Stimulated activated CD4-positive, alpha-beta T cell treated with anti-CD3 and anti-CD28 coated beads, Interleukin-12 subunit alpha, Interleukin-12 subunit beta, amount 100 ng/mL, for 48 hours (primary cell): ENCODE data around the gene TERB2.
"Not testable (repeated sequence)": the region's sequence is repeated elsewhere in the genome, so short reads cannot be mapped to it uniquely, and the experiment has no call there.

ENCODE experiments used
- DNase-seq, 3 donors: peaks; one replicate each; pipeline ENCODE4 v3.0.0-alpha.2; 2020; ENCODE audit warnings: low read depth in 2 of 3, low spot score in 1 of 3

The TERB2 gene, protein sequence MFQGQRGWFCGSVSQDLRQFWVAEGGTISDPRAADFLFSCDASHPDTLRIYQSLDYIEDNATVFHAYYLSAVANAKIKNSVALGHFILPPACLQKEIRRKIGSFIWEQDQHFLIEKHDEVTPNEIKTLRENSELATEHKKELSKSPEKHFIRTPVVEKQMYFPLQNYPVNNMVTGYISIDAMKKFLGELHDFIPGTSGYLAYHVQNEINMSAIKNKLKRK

DNA sequence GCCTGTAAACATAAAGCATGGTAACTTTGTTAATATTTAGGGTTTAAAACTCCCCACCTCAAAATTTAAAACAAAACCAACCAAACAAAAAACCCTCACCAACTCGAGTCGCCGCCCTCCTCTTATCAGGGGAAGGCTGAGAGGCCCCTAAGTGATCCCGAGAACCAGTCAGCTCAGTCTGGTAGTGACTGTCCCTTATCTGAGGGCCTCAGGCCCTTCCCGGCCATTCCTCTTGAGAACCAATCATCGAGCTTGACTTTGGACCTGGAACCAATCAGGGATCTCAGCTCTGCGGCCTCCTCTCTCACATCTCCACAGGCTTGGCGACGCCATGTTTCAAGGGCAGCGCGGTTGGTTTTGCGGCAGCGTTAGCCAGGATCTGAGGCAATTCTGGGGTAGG is at the start of gene TERB2:
Gene TERB2, plus strand, starts transcription at position 300 of the 400 bp plus-strand sequence. Its CDS starts 32 bp downstream, at position 332.
- no peak for DNase-seq

DNA sequence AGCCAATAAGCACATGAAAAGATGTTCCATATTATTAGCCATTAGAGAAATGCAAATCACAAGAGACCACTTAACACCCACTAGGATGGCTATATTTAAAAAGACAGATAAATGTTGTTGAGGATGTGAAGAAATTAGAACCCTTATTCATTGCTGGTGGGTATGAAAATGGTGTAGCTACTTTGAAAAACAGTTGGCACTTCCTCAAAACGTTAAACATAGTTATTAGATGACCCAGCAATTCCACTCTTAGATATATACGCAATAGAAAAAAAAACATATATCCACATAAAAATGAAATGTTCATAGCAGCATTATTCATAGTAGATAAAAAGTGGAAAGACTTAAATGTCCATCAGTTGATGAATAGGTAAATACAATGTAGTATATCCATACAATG is 47.1 kb upstream of the TERB2 start:
- DNase-seq: no peak

DNA sequence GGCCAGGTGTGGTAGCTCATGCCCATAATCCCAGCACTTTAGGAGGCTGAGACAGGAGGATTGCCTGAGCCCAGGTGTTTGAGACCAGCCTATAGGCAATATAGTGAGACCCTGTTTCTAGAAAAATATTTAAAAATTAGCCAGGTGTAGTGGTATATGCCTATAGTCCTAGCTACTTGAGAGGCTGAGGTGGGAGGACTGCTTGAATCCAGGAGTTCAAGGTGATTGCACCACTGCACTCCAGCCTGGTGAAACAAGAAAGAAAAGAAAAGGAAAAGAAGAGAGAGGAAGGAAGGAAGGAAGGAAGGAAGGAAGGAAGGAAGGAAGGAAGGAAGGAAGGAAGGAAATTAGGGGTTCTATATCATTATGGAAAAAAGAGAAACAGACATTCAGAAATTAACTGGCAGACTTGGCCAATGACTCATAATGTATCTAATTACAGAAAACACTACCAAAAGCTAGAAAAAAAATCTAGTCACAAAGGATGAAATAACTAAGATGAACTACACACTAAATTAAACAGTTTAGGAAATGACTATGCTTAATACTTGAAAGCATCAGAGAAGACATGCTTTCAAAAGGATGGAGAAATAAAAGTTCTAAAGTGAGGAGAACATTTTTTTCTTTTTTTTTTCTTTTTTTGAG is 45.4 kb upstream of the TERB2 start:
- DNase-seq: no peak

DNA sequence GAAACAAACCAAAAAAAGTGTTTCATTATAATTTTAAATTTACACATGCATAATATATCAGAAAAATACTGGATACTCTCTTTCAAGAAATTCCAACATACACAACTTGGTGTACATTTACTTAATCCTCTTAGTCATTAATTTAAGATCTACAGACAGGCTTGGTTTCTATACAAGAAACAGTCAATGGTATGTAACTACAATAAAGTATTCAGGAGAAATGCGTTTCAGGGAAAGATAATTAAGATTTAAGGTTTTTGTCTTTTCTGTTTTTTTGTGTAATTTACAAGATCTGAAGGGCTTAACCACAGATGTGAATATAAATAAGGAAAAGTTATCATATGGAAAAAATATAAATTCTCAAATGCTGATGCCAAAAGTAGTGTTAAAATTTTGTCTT is 44.3 kb upstream of the TERB2 start:
- not testable (repeated sequence) for DNase-seq

DNA sequence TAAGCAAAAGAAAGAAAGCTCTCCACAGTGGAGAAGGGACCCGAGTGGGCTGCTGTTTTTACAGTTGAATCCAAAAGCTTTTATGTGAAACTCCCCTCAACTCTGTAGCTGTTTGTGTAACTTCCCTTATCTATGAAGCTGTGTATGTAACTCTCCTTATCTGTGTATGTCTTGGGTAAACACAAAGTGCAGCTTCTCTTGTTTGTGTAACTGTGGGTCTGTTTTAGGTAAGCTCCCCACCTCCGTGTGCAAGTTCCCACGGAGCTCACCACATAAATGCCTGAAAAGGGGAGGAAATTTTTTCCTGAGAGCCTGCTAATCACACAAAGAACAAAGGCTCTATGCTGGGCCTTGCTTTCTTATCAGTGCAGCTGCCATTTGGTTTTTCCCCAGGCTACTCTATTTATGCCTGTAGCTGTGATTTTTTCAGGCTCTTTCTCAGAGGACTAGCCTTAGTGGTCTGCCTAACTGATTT is 43.5 kb upstream of the TERB2 start:
- DNase-seq: not testable (repeated sequence)

DNA sequence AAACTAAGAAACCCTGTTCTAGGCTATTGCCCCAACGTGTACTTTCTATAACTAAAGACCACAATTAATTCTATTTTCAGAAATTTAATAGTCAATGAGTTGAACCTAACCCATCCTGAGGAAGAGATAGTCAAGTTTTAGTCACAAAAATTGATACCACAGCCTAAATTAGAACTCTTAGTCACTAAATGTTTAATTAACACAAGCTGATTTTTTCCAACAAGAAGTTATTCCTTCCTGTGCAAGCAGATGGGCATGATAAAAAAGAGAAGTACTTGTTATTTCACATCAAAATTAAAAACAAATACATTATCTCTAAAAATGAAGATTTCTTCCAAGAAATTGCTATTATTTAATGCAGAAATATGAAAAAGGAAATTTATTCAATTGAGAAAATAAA is 38.4 kb upstream of the TERB2 start:
- no peak for DNase-seq

DNA sequence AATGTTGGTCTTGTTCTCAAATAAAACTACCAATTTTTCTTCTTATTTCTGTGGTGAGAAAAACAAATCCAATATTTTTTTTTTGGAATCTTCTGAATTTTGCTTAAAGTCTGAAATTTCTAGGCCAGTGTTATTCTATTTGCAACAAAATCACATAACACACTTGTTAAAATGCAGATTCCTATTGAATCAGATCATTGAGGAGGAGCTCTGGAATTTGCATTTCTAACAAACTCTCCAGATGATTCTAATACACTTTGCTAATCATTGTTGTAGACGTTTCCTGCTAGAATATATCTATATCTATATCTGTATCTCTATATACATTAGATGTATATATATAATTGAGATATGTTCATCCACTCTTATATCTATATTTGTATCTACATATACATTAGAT is 27.8 kb upstream of the TERB2 start:
- not testable (repeated sequence) for DNase-seq

DNA sequence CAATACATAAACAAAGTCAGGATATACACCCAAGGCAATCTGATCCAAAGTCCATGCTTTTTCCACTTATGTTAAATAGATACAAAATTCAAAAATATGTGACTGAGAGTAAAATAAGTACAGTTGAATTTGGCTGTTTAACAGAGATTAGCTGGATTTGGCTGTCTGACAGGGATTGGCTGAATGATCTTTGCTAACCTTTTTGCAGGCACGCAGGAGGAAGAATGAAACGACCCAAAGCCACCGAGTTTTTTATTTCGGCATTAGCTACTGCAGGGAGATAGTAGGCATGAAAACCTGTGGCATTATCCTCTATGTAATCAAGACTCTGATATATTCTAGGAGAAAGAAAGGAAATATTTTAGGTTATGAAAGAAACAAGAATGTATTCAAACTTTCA is 26.2 kb upstream of the TERB2 start:
- DNase-seq: not testable (repeated sequence)

DNA sequence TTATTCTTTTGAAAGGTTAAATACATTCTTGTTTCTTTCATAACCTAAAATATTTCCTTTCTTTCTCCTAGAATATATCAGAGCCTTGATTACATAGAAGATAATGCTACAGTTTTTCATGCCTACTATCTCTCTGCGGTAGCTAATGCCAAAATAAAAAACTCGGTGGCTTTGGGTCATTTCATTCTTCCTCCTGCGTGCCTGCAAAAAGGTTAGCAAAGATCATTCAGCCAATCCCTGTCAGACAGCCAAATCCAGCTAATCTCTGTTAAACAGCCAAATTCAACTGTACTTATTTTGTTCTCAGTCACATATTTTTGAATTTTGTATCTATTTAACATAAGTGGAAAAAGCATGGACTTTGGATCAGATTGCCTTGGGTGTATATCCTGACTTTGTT is 1.8 kb downstream of the TERB2 start:
- DNase-seq: not testable (repeated sequence)

DNA sequence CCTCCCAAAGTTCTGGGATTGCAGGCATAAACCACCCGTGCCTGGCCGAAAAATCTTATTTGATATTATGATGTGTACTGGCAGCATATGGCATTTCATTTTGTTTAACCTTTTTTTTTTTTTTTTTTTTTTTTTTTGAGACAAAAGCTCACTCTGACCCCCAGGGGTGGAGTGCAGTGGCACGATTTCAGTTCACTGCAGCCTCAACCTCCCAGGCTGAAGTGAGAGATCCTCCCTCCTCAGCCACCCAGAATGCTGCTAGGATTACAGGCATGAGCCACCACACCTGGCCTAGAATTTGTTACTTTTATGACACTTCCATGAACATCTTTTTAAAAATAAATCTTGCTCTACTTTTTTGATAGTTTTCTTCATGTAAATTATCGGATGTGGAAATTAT is 12.0 kb downstream of the TERB2 start:
- DNase-seq: no peak

DNA sequence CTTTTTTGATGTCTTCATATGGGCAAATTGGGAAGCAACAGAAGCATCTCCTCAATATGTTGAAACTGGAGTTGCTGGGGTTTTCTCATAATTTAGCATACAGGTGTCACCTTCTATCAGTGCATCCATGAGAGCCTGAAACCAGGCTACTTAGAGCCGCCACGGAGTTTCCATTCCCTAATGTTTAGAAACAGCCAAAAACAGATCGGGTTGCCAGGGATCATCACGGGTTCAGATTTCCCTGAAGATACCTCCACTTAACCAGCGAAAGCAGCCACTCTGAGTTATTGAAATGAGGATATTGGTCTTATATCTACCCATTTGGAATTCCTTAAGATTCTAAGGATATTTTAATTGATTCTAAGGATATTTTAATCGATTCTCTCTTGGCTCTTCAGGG is 14.5 kb downstream of the TERB2 start:
- no peak for DNase-seq

DNA sequence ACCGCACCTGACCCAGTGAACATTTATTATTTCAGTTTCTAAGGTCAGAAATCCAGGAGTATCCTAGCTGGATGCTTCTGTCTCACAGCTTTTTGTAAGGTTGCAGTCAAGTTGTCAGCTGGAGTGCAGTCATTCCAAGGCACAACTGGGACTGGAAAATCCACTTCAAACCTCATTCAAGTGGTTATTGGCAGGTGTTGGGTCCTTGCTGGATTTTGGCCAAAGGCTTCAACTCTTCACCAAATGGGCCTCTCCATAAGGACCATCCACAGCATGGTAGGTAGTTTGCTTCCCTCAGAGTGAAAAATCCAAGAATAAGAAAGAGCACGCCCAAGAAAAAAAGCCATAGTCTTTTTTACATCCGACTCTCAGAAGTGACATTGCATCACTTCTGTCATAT is 19.7 kb downstream of the TERB2 start:
- DNase-seq: not testable (repeated sequence)

DNA sequence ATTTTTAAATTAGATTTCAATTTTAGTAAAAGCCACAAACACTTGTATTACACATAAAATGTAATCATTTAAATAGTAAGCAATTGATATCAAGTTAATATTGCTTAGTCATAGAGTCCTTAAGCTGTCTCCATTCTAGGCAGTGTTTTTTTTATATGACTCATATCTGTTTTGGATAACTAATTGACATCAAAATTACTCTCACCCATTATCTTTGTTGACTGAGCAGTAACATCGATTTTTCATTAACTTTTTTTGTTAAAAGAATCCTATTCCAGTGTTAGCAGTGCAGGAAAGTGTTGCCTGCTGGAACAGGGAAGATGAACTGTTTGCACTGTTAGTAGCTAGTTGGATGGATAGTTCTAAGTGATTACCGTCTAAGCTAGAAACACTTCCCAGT is 21.3 kb downstream of the TERB2 start:
- DNase-seq: not testable (repeated sequence)

DNA sequence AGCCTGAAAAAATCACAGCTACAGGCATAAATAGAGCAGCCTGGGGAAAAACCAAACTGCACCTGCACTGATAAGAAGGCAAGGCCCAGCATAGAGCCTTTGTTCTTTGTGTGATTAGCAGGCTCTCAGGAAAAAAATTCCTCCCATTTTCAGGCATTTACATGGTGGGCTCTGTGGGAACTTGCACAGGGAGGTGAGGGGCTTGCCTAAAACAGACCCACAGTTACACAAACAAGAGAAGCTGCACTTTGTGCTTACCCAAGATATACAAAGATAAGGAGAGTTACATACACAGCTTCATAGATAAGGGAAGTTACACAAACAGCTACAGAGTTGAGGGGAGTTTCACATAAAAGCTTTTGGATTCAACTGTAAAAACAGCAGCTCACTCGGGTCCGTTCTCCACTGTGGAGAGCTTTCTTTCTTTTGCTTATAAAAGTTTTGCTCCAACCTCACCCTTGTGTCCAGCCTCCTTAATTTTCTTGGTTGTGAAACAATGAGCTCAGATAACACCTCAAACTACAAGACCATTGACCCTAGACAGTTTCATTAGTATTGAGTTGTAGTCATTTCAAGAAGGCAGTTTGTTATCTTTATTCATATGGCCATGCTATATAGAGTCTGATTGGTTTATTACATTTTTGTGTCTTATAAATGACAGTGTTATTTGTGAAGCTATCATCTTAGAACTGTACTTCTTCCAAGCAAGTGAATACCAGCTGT is 23.3 kb downstream of the TERB2 start:
- not testable (repeated sequence) for DNase-seq

DNA sequence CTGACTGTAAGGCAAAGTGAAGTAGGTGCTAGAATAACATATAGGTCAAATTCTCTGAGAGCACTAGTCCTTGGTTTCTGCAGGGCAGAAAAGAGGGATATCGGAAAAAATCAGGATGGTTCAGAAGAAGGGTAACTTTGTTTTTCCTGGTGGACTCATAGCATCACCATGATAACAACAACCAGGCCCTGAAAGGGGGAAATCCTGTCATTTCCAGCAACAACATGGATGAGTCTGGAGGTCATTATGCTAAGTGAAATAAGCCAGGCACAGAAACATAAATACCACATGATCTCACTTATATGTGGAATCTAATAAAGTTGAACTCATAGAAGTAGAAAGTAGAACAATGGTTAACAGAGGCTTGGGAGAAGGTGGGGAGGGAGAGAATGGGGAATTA is 27.7 kb downstream of the TERB2 start:
- DNase-seq: not testable (repeated sequence)

DNA sequence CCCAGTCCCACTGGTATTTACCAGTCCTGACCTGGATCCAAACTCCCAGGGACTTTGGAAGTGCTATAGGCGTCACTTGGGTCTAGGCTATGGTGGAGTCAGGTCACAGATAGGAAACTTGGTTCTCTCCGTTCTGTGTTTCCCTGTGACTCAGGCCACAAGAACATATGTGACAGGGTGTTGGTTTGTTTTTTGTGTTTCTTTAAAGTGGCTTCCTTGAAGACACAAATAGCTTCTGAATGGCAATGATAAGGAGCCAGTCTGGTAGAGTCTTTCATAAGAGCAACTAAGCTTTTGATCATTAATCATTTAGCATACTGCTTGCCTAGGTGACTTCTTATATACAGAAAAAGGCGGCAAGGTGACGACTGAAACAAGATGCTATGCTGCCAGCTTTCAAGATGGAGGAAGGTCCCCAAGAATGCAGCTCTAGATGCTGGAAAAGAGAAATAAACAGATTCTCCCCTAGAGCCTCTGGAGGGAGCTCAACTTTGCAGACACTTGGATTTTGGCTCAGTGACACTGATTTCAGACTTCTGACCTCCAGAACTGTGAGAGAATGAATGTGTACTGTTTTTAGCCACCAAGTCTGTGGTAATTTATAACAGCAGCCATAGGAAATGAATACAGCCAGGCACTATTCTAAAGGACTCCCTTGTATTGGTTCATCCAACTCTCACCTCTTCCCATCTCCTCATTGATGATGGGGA is 30.0 kb downstream of the TERB2 start:
- DNase-seq: not testable (repeated sequence)

DNA sequence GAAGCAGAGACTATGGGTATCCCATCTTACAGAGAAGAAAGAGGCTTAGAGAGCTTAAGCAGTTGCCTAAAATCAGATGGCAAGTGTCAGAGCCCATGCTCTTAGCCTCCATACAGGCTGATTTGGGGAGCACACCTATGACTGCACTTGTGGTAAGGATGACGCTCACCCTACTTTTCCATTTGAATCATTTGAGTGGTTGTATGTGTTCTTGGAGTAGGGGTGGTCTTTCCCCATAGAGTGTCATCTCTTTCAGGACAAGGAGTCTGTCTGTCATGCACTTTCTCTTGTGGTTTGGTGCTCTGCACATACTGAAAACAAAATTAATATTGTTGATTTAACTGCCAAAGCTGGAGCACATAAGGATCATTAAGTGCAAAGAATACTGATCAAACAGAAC is 31.2 kb downstream of the TERB2 start:
- DNase-seq: not testable (repeated sequence)

DNA sequence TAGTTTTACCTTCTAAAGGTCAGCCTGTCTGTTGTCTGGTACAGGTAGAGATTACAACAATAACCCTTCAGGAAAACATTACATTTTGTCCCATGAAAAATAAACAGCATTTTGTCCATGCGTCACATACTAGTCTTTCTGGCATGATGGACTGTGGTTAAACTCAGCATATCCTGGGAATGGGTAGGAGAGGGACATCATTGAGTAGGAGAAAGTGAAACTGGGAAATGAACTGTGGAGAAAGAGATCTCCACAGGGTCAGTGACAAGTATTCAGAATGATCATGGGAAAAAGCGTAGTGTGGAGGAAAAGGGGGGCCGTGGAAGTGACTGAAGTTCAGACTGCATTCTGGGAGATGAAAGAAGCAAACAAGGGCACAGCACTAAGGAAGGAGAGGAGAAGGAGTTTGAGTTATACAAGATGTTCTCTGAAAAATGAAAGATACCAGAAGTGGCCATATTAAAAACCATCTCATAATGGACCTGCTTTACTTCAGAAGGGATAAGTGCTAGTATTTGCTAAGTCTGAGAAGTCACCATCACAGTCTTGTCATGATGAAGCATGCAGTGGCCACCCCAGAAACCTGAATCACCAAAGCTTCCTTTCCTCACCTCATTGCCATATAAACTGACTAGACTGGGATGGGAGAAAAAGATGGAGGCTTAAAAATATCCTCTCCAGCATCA is 31.8 kb downstream of the TERB2 start:
- not testable (repeated sequence) for DNase-seq

DNA sequence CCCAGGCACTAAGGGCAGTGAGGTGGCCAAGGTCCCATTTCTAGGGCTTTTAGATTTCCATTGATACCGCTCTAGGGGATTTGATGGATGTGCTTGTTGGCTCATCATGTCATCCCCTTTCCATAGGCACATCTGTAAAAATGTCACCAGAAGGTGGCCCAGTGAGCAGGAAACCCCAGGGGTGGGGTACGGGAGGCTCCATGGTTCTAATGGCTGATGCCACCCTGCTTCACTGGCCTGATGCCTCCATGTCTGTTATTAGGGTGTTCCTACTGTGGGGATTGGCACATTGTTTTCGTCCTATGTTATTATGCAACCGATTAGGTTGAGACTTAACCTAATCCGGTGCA is 32.4 kb downstream of the TERB2 start:
- not testable (repeated sequence) for DNase-seq

DNA sequence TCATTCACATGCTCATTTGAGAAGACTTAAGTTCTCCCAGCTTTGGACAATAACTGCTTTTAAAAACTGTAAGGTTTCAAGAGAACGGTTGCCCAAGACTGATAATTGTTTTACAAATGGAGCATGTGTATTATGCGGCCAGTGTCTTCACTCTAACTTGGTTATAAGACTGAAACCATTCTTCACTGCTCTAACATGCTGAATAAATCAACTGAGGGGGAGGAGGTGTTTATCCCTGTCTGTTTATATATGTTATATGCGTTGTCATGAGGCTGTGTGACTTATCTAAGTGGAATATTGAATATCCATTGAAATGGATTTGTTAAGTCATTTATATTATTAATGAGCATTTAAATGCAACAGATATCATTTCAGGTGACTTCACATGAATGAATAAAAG is 41.1 kb downstream of the TERB2 start:
- DNase-seq: not testable (repeated sequence)

DNA sequence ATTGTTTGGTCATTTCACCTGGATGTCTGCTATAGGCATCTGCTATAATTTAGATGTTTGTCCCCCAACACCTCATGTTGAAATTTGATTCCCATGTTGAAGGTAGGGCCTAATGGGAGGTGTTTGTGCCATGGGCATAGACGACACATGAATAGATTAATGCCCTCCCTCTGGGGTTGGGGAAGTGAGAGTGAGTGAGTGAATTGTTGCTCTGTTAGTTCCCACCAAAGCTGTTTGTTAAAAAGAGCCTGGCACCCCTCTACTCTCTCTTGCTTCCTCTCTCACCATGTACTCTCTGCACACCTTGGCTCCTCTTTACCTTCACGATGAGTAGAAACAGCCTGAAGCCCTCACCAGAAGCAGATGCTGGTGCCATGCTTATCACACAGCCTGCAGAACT is 42.6 kb downstream of the TERB2 start:
- no peak for DNase-seq
